MCF 10A (cell line): Measurements from ENCODE around the gene TIMP3. TPM values are rescaled to one million over a fixed set of nuclear protein-coding genes. Genes with fewer than 3 reads are reported as not detected.

Source experiments
- BruUV-seq: library from RNA; stranded (reverse); fragments of 400-500 nt; replicated peaks from 2 replicates; lab custom pipeline; 2021; lab: Mats Ljungman, UMichigan
- CTCF ChIA-PET: fragments of 300-600 bp; sonication (Branson Sonifier 250); formaldehyde crosslinking; extraction: SDS; loops from one replicate; lab custom pipeline; 2021; ENCODE audit warnings: antibody characterized with exemption, inconsistent platforms; lab: Yijun Ruan, JAX
- POLR2A ChIA-PET: fragments of 300-600, 350-650 bp; sonication (Branson Sonifier 250); formaldehyde crosslinking; extraction: SDS; loops from one replicate; lab custom pipeline; 2020; ENCODE audit warnings: antibody characterized with exemption, inconsistent platforms; lab: Yijun Ruan, JAX
- DNase-seq: peaks from one replicate; pipeline ENCODE4 v3.0.0-alpha.2; 2018; ENCODE audit not compliant: unreplicated experiment
- H3K27ac Mint-ChIP-seq: one replicate; pipeline ENCODE4 v1.8.0; 2022; ENCODE audit warnings: mild to moderate bottlenecking, low read depth, mixed read lengths; ENCODE audit not compliant: unreplicated experiment
- H3K27me3 Mint-ChIP-seq: one replicate; pipeline ENCODE4 v1.8.0; 2022; ENCODE audit warnings: mixed read lengths; ENCODE audit not compliant: insufficient read depth, unreplicated experiment
- H3K36me3 Mint-ChIP-seq: one replicate; pipeline ENCODE4 v1.8.0; 2022; ENCODE audit warnings: mild to moderate bottlenecking, moderate library complexity, mixed read lengths; ENCODE audit not compliant: insufficient read depth, unreplicated experiment
- H3K4me1 Mint-ChIP-seq: one replicate; pipeline ENCODE4 v1.8.0; 2022; ENCODE audit warnings: mixed read lengths; ENCODE audit not compliant: insufficient read depth, unreplicated experiment
- H3K4me3 Mint-ChIP-seq: one replicate; pipeline ENCODE4 v1.8.0; 2022; ENCODE audit warnings: mild to moderate bottlenecking, moderate library complexity, mixed read lengths; ENCODE audit not compliant: unreplicated experiment
- H3K9me3 Mint-ChIP-seq: one replicate; pipeline ENCODE4 v1.8.0; 2022; ENCODE audit warnings: mixed read lengths; ENCODE audit not compliant: unreplicated experiment
- intact Hi-C: fragments of 100-400 bp; cut with micrococcal nuclease; formaldehyde crosslinking; loops from 2 replicates; pipeline ENCODE4 v1.14.1; 2022
- total RNA-seq: library from RNA; stranded (reverse); gene quantifications from 2 replicates; pipeline ENCODE4 v1.2.3, GENCODE V29; 2022
- TF ChIP-seq, protein P1 (sequence below): fragments of 200-600 bp; IDR thresholded peaks from one replicate; pipeline ENCODE4 v1.8.0; 2022; ENCODE audit warnings: antibody characterized with exemption, mild to moderate bottlenecking; ENCODE audit not compliant: unreplicated experiment

TIMP3 gene
- total RNA-seq, 1 experiment from 2014 or later: 50.6 TPM

- H3K27ac Mint-ChIP-seq: no peak overlapping the region
These were observed 103.9 kb downstream of the TIMP3 start for GRCh38 chr22:32905400-32905799.

DNA sequence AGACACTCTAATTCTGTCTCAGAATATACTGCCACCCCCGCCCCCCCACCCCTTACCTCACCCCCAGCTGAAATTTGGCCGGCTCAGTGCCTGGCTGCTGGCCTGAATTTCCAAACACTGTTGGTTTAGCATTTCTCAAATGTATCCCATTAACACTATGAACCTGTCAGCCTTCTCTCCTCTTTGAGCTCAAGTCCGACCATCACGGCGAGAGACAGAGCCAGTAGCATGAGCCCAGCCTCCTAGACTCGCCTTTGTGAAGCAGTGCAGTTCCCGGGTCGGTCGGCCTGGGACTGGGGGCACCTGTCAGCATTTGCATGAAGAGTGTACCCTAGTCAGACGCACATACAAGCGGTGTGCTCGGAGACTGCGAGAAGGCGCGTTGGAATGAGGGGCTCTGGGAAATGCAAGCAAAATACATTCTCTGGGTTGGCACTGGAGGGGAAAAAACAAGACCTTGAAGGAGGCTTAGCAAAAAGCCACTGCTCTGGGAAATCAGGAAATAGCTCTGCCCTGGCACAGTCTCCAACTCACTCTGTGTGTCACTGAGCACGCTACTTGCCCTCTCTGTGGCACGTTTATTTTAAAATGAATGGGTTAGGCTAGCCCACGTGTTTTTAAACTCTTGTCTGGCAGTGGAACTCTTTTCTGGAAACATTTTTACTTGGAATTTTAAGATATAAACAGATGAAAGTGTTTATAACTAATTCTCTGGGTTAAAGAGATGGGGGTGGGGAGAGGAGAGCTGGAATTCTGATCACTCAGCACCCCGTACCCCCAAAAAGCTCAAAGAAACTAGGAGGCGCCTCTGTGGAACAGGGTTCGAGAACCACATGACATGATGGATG, 108.3 kb downstream of the TIMP3 start:
- H3K9me3 Mint-ChIP-seq: no peaks in the 10 kb centered on the region
- H3K4me3 Mint-ChIP-seq: no peak overlapping the region
- no peaks in the 10 kb centered on the region for H3K4me1 Mint-ChIP-seq
- CTCF ChIA-PET: interaction anchor here (1.0 to 1.2 kb wide), 2 partner anchors 11 to 76 kb away, joined by 3 to 4 read pairs; no protein-coding TSS in a partner anchor
- DNase-seq: no peak
- no peak overlapping the region for H3K27ac Mint-ChIP-seq
- no TSS peak for BruUV-seq
- intact Hi-C loops: no loop called here
- POLR2A ChIA-PET: interaction anchor here (0.6 kb wide), 1 partner anchor 8 kb away, joined by 3 read pairs; no protein-coding TSS in a partner anchor
- no peaks in the 10 kb centered on the region for H3K36me3 Mint-ChIP-seq
- no peaks in the 10 kb centered on the region for H3K27me3 Mint-ChIP-seq
- TF ChIP-seq, protein P1, sequence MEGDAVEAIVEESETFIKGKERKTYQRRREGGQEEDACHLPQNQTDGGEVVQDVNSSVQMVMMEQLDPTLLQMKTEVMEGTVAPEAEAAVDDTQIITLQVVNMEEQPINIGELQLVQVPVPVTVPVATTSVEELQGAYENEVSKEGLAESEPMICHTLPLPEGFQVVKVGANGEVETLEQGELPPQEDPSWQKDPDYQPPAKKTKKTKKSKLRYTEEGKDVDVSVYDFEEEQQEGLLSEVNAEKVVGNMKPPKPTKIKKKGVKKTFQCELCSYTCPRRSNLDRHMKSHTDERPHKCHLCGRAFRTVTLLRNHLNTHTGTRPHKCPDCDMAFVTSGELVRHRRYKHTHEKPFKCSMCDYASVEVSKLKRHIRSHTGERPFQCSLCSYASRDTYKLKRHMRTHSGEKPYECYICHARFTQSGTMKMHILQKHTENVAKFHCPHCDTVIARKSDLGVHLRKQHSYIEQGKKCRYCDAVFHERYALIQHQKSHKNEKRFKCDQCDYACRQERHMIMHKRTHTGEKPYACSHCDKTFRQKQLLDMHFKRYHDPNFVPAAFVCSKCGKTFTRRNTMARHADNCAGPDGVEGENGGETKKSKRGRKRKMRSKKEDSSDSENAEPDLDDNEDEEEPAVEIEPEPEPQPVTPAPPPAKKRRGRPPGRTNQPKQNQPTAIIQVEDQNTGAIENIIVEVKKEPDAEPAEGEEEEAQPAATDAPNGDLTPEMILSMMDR: no peak

More at GRCh38 chr22:32905400-32905799, 103.9 kb downstream of the TIMP3 start:
- ChIA-PET CTCF (interaction anchor here (0.6 to 0.8 kb wide), 4 partner anchors 14 to 1726 kb away, joined by 3 read pairs; no protein-coding TSS in a partner anchor), POLR2A (interaction anchor here (0.7 kb wide), 1 partner anchor 36 kb away, joined by 3 read pairs; no protein-coding TSS in a partner anchor)
- BruUV-seq: no TSS peak
- Mint-ChIP-seq H3K9me3 (no peaks in the 10 kb centered on the region), H3K27me3 (no peaks in the 10 kb centered on the region), H3K36me3 (no peaks in the 10 kb centered on the region), H3K4me3 (no peak overlapping the region), H3K4me1 (no peaks in the 10 kb centered on the region)
- DNase-seq: no peak
- intact Hi-C loops: no loop called here
- TF ChIP-seq, protein P1: no peak

DNA sequence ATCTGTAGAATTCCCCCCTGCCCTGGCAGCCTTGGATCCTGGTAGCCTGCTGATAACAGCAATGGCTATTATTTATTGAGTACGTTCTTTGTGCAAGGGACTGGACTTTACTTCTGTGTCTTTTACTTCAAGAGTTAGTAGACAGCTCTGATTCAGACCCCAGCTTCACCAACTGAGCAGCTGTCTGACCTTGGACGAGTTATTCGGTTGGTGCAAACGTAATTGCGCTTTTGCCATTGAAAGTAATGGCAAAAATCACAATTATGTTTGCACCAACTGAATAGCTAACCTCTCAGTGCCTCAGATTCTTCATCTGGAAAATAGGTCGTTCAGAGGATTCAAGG, 108.9 kb downstream of the TIMP3 start:
- DNase-seq: no peak
- peaks cover 5% of the 10 kb centered on the region for H3K9me3 Mint-ChIP-seq
- no peaks in the 10 kb centered on the region for H3K27me3 Mint-ChIP-seq
- TF ChIP-seq, protein P1: no peak
- CTCF ChIA-PET: interaction anchor here (1.0 to 1.2 kb wide), 2 partner anchors 11 to 75 kb away, joined by 3 to 4 read pairs; no protein-coding TSS in a partner anchor
- no peaks in the 10 kb centered on the region for H3K4me1 Mint-ChIP-seq
- no peak overlapping the region for H3K4me3 Mint-ChIP-seq
- H3K36me3 Mint-ChIP-seq: no peaks in the 10 kb centered on the region
- intact Hi-C loops: no loop called here
- BruUV-seq: no TSS peak
- POLR2A ChIA-PET: no interaction called here
- no peak overlapping the region for H3K27ac Mint-ChIP-seq

- Mint-ChIP-seq H3K27me3 (no peaks in the 10 kb centered on the region), H3K4me1 (no peaks in the 10 kb centered on the region), H3K27ac (no peak overlapping the region), H3K4me3 (no peak overlapping the region), H3K36me3 (no peaks in the 10 kb centered on the region), H3K9me3 (peaks cover 9% of the 10 kb centered on the region)
- ChIA-PET CTCF (no interaction called here), POLR2A (no interaction called here)
- TF ChIP-seq, protein P1: no peak
- no TSS peak for BruUV-seq
- intact Hi-C loops: no loop called here
- no peak for DNase-seq
These were observed 110.0 kb downstream of the TIMP3 start for GRCh38 chr22:32911503-32911902.
